Prostate gland (tissue), 2 donors: ENCODE results near the gene KYAT1.

Experiments used
- CTCF ChIP-seq, 4 experiments: fragments of 200-600 bp in 2 of 4; fragments of 450-650 bp in 2 of 4; sonication (generic) in 2 of 4; IDR thresholded peaks; 1 replicate in 3 of 4; 2 replicates in 1 of 4; pipeline ENCODE4 v1.5.1; 2016 to 2019; ENCODE audit warnings: antibody characterized with exemption in 4 of 4, mild to moderate bottlenecking in 2 of 4, moderate library complexity in 2 of 4
- POLR2A ChIP-seq: fragments of 450-650 bp; IDR thresholded peaks from one replicate; pipeline ENCODE4 v1.6.1; 2016; ENCODE audit warnings: antibody characterized with exemption, mild to moderate bottlenecking
- POLR2AphosphoS5 ChIP-seq: sonication (generic); formaldehyde crosslinking; IDR thresholded peaks from one replicate; pipeline ENCODE4 v1.6.1; 2017; ENCODE audit warnings: antibody characterized with exemption

- peak; percentile 83 to 97 (median 96) for TF ChIP-seq CTCF (IDR thresholded peaks at IDR 0.05)
- TF ChIP-seq POLR2AphosphoS5, result peak; percentile 69
- TF ChIP-seq POLR2A, result no peak
These were observed 46.1 kb upstream of the KYAT1 start for GRCh38 chr9:128927731-128928411.
